Measurements from ENCODE around the gene OR11L1. TPM values are rescaled to one million over a fixed set of nuclear protein-coding genes. Genes with fewer than 3 reads are reported as not detected.

OR11L1 gene
- polyA plus RNA-seq, 2 of the 4 experiments (the other 2 are of a cell fraction) = not detected

DNA sequence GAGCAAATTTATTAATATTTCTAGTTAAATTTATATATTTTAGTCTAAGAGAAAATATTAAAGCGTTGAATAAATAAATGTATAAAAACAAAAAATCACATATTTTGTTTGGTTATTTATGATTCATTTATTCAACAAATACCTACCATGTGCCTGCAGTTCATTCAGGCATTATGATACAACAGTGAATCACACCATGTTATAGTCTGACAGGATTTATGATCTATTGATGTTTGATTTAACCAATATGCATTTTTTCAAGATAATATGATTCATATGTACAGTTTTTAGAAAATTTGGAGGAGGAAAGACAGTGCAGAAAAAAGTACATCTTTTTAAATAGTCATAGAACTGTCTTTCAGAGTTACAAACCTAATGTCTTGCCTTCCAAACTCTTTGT is 7.9 kb upstream of the OR11L1 start:
- Histone ChIP-seq H3K4me1 (no peaks in the 10 kb centered on the region), H3K4me3 (no peak overlapping the region), H3K9me3 (no peaks in the 10 kb centered on the region), H3K4me2 (no peak overlapping the region), H3K27ac (no peak overlapping the region)
- 5% methylated on average over 1 of the region's 1 CpG for WGBS (ENCODE audit: missing lambda C conversion rate)
- POLR2A ChIA-PET = no interaction called here
- TF ChIP-seq HOXA7 (CRISPR knock-in tag; IDR thresholded peaks at IDR 0.05) (no peak), FOXS1 (CRISPR knock-in tag; IDR thresholded peaks at IDR 0.05) (no peak), HOXB5 (CRISPR knock-in tag; IDR thresholded peaks at IDR 0.05) (no peak), RFX5 (IDR thresholded peaks at IDR 0.05) (no peak)
- TF ChIP-seq, protein P1, sequence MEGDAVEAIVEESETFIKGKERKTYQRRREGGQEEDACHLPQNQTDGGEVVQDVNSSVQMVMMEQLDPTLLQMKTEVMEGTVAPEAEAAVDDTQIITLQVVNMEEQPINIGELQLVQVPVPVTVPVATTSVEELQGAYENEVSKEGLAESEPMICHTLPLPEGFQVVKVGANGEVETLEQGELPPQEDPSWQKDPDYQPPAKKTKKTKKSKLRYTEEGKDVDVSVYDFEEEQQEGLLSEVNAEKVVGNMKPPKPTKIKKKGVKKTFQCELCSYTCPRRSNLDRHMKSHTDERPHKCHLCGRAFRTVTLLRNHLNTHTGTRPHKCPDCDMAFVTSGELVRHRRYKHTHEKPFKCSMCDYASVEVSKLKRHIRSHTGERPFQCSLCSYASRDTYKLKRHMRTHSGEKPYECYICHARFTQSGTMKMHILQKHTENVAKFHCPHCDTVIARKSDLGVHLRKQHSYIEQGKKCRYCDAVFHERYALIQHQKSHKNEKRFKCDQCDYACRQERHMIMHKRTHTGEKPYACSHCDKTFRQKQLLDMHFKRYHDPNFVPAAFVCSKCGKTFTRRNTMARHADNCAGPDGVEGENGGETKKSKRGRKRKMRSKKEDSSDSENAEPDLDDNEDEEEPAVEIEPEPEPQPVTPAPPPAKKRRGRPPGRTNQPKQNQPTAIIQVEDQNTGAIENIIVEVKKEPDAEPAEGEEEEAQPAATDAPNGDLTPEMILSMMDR (IDR thresholded peaks at IDR 0.05) = no peak
- TF ChIP-seq, protein P2, sequence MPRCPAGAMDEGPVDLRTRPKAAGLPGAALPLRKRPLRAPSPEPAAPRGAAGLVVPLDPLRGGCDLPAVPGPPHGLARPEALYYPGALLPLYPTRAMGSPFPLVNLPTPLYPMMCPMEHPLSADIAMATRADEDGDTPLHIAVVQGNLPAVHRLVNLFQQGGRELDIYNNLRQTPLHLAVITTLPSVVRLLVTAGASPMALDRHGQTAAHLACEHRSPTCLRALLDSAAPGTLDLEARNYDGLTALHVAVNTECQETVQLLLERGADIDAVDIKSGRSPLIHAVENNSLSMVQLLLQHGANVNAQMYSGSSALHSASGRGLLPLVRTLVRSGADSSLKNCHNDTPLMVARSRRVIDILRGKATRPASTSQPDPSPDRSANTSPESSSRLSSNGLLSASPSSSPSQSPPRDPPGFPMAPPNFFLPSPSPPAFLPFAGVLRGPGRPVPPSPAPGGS (IDR thresholded peaks at IDR 0.05) = no peak
- no peak for DNase-seq (ENCODE audit: low read depth in 1 of 2, low spot score in 1 of 2)
- no peak for FAIRE-seq
- ATAC-seq = no peak
- CTCF ChIA-PET = no interaction called here

DNA sequence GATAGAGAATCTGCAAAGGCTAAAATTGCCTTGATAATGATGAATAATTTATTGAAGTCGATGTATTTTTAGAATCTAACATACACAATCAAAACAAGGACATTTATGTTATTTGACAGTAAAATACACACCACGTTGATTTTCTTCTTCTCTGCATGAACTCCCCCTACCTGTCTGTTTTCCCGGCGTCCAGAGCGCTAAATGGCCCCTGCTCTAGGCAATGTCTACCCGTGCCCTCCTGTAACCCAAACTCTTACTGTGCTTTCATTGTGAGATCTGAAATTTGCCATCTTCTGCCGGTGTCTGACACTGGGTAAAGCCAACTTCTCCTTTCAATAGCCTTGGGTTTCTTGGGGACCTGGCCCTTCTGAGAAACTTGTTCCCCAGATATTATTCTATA is 6.7 kb upstream of the OR11L1 start:
- no peak for DNase-seq (ENCODE audit: low read depth in 1 of 2, low spot score in 1 of 2)
- FAIRE-seq = no peak
- ChIA-PET POLR2A (no interaction called here), CTCF (no interaction called here)
- 31% methylated on average over 7 of the region's 7 CpGs for WGBS (ENCODE audit: missing lambda C conversion rate)
- no peaks in the 10 kb centered on the region for H3K9me3 ChIP-seq
- ATAC-seq = no peak
- no peak for TF ChIP-seq NPAS2 (CRISPR knock-in tag; IDR thresholded peaks at IDR 0.05; ENCODE audit: borderline replicate concordance)
- TF ChIP-seq RAD21 (conservative IDR thresholded peaks at IDR 0.05 in 1 of 2, IDR thresholded peaks at IDR 0.05 in 1 of 2) = no peak
- TF ChIP-seq ZFP36 (IDR thresholded peaks at IDR 0.05; ENCODE audit: borderline replicate concordance, partially characterized antibody) = no peak
- TF ChIP-seq, protein P3, sequence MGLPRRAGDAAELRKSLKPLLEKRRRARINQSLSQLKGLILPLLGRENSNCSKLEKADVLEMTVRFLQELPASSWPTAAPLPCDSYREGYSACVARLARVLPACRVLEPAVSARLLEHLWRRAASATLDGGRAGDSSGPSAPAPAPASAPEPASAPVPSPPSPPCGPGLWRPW (IDR thresholded peaks at IDR 0.05) = no peak
- no peak for TF ChIP-seq POLR2A (IDR thresholded peaks at IDR 0.05; ENCODE audit: low read length)
- TF ChIP-seq, protein P4, sequence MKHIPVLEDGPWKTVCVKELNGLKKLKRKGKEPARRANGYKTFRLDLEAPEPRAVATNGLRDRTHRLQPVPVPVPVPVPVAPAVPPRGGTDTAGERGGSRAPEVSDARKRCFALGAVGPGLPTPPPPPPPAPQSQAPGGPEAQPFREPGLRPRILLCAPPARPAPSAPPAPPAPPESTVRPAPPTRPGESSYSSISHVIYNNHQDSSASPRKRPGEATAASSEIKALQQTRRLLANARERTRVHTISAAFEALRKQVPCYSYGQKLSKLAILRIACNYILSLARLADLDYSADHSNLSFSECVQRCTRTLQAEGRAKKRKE (CRISPR knock-in tag; IDR thresholded peaks at IDR 0.05; ENCODE audit: low read depth) = no peak
- TF ChIP-seq RNF2 (IDR thresholded peaks at IDR 0.05; ENCODE audit: borderline replicate concordance, low read depth) = no peak
- TF ChIP-seq RFX5 (IDR thresholded peaks at IDR 0.05) = no peak
- no peak for TF ChIP-seq FOSB (CRISPR knock-in tag; IDR thresholded peaks at IDR 0.05)
- TF ChIP-seq RARB (CRISPR knock-in tag; IDR thresholded peaks at IDR 0.05) = no peak
- TF ChIP-seq, protein P5, sequence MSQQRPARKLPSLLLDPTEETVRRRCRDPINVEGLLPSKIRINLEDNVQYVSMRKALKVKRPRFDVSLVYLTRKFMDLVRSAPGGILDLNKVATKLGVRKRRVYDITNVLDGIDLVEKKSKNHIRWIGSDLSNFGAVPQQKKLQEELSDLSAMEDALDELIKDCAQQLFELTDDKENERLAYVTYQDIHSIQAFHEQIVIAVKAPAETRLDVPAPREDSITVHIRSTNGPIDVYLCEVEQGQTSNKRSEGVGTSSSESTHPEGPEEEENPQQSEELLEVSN (IDR thresholded peaks at IDR 0.05; ENCODE audit: borderline replicate concordance, low read depth) = no peak
- TF ChIP-seq ESRRA (IDR thresholded peaks at IDR 0.05; ENCODE audit: borderline replicate concordance, low read length) = no peak
- no peak for TF ChIP-seq TP53 (CRISPR knock-in tag; IDR thresholded peaks at IDR 0.05)
- TF ChIP-seq, protein P2 (IDR thresholded peaks at IDR 0.05) = no peak
- no peak for TF ChIP-seq CBX8 (IDR thresholded peaks at IDR 0.05)
- no peak for TF ChIP-seq TFCP2L1 (CRISPR knock-in tag; IDR thresholded peaks at IDR 0.05)
- no peak for TF ChIP-seq BHLHE40 (IDR thresholded peaks at IDR 0.05; ENCODE audit: low read depth, low read length)
- no peak for TF ChIP-seq EP300 (IDR thresholded peaks at IDR 0.05)
- no peak overlapping the region for H3K27ac ChIP-seq
- no peaks in the 10 kb centered on the region for H3K4me1 ChIP-seq
- H3K4me2 ChIP-seq = no peak overlapping the region
- no peak overlapping the region for H3K4me3 ChIP-seq
